ENCODE measurements around the gene GSS.

The GSS gene

DNA sequence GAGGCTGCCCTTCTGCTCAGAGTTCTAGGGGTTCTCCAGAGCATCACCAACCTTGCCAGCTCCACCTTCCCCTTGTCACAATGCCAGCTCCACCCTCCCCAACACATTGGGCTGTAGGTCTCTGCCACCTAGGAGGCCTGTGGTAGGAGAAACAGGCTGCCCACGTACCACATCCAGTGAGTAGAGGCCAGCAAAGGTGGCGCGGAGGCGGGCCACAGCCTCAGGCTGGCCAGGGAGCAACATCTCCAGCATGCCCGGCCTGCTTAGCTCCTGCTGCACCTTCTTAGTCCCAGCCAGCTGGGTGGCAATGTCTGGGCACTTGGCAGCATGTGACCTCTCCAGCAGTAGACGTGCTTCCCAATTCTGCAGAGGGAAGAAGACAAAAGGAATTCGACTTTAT, 23.8 kb downstream of the GSS start:
- TF ChIP-seq, protein P1, sequence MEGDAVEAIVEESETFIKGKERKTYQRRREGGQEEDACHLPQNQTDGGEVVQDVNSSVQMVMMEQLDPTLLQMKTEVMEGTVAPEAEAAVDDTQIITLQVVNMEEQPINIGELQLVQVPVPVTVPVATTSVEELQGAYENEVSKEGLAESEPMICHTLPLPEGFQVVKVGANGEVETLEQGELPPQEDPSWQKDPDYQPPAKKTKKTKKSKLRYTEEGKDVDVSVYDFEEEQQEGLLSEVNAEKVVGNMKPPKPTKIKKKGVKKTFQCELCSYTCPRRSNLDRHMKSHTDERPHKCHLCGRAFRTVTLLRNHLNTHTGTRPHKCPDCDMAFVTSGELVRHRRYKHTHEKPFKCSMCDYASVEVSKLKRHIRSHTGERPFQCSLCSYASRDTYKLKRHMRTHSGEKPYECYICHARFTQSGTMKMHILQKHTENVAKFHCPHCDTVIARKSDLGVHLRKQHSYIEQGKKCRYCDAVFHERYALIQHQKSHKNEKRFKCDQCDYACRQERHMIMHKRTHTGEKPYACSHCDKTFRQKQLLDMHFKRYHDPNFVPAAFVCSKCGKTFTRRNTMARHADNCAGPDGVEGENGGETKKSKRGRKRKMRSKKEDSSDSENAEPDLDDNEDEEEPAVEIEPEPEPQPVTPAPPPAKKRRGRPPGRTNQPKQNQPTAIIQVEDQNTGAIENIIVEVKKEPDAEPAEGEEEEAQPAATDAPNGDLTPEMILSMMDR (IDR thresholded peaks at IDR 0.05; ENCODE audit: low read depth, low read length, missing control alignments): no peak
- in situ Hi-C loops (cut with HindIII; ENCODE audit: low pct_ligation_motif_present, low sequenced_read_pairs): no loop called here
- H3K36me3 ChIP-seq (replicated peaks): peaks cover 51% of the 10 kb centered on the region

DNA sequence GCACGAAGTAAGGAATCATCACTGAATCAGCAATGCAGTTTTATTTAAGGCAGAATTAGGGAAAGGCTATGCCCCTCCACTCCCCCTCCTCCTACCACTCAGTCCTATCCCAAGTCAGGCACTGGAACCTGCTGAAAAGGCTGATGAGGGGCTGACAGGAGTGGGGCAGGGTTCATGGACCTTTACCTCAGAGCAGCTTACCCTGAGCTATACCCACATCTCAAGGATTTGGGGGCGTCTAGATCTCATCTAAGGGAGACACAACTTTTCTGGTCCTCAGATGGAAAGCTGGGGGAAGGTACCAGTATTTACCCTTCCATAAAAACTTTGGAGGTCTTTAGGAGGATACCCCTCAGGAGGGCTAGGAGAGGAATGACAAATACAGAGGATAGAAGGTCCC, 27.2 kb downstream of the GSS start:
- H3K27ac ChIP-seq: no peak overlapping the region
- no peak overlapping the region for H3K4me3 ChIP-seq (ENCODE audit: low read depth, low read length)
- peaks cover 50% of the 10 kb centered on the region for H3K36me3 ChIP-seq (replicated peaks)
- H3K27me3 ChIP-seq (replicated peaks): no peaks in the 10 kb centered on the region
- DNase-seq: no peak
- in situ Hi-C loops (cut with HindIII; ENCODE audit: low pct_ligation_motif_present, low sequenced_read_pairs): no loop called here
- TF ChIP-seq, protein P1 (IDR thresholded peaks at IDR 0.05; ENCODE audit: low read depth, low read length, missing control alignments): no peak

More for the DNA sequence above, 23.8 kb downstream of the GSS start:
- Histone ChIP-seq H3K4me3 (ENCODE audit: low read depth, low read length) (no peak overlapping the region), H3K27me3 (replicated peaks) (no peaks in the 10 kb centered on the region), H3K27ac (no peak overlapping the region)
- DNase-seq: no peak

DNA sequence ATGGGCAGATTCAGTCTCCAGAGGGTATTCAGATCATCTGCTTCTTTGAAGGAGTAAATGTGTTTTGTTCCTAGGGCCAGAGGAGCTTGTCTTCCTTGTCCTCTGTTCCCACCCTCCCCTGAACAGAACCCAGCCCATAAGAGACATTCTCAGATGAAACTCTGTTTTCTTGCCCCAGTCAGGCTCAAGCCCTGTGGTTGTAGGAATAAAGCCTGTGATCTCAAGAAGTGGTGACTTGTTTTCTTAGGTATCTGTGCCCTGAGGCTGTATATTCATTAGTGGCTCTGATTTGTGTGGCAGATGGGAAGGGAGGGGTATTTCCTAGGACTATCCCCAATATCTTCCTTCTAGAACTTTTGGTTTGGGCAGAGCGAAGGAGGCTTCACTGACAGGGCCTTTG, 27.9 kb downstream of the GSS start:
- Histone ChIP-seq H3K27ac (no peak overlapping the region), H3K36me3 (replicated peaks) (peaks cover 48% of the 10 kb centered on the region), H3K4me3 (ENCODE audit: low read depth, low read length) (no peak overlapping the region), H3K27me3 (replicated peaks) (no peaks in the 10 kb centered on the region)
- DNase-seq: no peak
- in situ Hi-C loops (cut with HindIII; ENCODE audit: low pct_ligation_motif_present, low sequenced_read_pairs): no loop called here
- TF ChIP-seq, protein P1 (IDR thresholded peaks at IDR 0.05; ENCODE audit: low read depth, low read length, missing control alignments): no peak

DNA sequence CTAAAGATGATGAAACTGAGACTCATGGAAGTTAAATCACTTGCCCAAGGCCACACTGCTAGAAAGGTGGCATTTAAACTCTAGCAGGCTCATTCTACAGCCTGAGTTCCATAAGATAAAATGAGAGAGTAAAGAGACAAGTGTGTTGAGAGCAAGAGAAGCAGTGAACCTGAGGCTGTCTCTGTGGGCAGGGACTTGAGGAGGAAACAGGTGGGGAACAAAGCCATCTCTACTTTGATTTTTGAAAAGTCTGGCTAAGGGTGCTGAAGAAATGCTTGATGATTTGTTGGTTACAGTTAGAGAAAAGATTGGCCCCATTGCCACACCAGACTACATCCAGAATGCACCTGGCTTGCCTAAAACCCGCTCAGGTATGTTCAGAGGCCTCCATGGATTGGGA, 29.0 kb downstream of the GSS start:
- in situ Hi-C loops (cut with HindIII; ENCODE audit: low pct_ligation_motif_present, low sequenced_read_pairs): no loop called here
- Histone ChIP-seq H3K27ac (no peak overlapping the region), H3K27me3 (replicated peaks) (no peaks in the 10 kb centered on the region), H3K4me3 (ENCODE audit: low read depth, low read length) (no peak overlapping the region), H3K36me3 (replicated peaks) (peaks cover 48% of the 10 kb centered on the region)
- TF ChIP-seq, protein P1 (IDR thresholded peaks at IDR 0.05; ENCODE audit: low read depth, low read length, missing control alignments): no peak
- DNase-seq: no peak

DNA sequence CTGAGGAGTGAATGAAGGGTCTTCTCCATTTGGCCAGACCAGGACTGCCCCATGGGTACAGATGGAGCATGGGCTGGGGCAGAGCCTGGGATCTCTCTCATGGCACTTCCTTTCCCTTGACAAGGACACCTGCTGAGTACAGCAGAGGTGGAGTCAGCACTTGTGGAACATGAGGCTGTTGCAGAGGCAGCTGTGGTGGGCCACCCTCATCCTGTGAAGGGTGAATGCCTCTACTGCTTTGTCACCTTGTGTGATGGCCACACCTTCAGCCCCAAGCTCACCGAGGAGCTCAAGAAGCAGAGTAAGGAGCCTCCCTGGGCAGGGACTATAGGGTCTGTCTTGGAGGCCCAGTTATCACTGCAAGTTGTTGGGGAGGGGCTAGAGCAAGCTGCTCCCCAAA, 29.6 kb downstream of the GSS start:
- DNase-seq: no peak
- Histone ChIP-seq H3K27me3 (replicated peaks) (no peaks in the 10 kb centered on the region), H3K4me3 (ENCODE audit: low read depth, low read length) (no peak overlapping the region), H3K36me3 (replicated peaks) (peaks cover 44% of the 10 kb centered on the region), H3K27ac (no peak overlapping the region)
- in situ Hi-C loops (cut with HindIII; ENCODE audit: low pct_ligation_motif_present, low sequenced_read_pairs): no loop called here
- TF ChIP-seq, protein P1 (IDR thresholded peaks at IDR 0.05; ENCODE audit: low read depth, low read length, missing control alignments): no peak

DNA sequence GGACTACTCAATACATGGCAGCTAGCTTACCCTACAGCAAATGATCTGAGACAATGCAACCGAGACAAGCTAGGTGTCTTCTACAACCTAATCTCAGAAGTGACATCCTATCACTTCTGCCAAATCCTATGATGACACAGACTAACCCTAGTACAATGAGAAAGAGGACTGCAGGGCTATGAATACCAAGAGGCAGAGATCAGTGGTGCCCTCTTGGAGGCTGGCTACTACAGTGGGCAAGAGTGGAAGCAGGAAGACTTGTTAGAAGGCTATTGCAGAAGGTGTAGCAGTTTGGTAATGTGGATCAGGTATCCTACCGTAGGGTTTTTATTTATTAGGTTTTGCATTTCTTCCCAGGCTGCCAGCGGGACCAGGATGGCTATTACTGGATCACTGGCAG, 30.3 kb downstream of the GSS start:
- peaks cover 38% of the 10 kb centered on the region for H3K36me3 ChIP-seq (replicated peaks)
- no peak overlapping the region for H3K27ac ChIP-seq
- no peak overlapping the region for H3K4me3 ChIP-seq (ENCODE audit: low read depth, low read length)
- in situ Hi-C loops (cut with HindIII; ENCODE audit: low pct_ligation_motif_present, low sequenced_read_pairs): no loop called here
- TF ChIP-seq, protein P1 (IDR thresholded peaks at IDR 0.05; ENCODE audit: low read depth, low read length, missing control alignments): no peak
- no peak for DNase-seq
- H3K27me3 ChIP-seq (replicated peaks): no peaks in the 10 kb centered on the region

All from brain microvascular endothelial cell (primary cell).